Peyer's patch (tissue), 4 donors: ENCODE data around the gene ANKHD1.

Experiments used
- POLR2A ChIP-seq, 2 donors: fragments of 450-650 bp; IDR thresholded peaks; one replicate each; pipeline ENCODE4 v1.5.1; 2017; ENCODE audit warnings: antibody characterized with exemption in 2 of 2, mild to moderate bottlenecking in 2 of 2, moderate library complexity in 2 of 2
- TF ChIP-seq, protein P1 (sequence below), 6 experiments: fragments of 450-650 bp in 4 of 6; fragments of 200-600 bp in 2 of 6; sonication (generic) in 1 of 6; IDR thresholded peaks; one replicate each; pipeline ENCODE4 v1.5.1; 2017 to 2019; ENCODE audit warnings: antibody characterized with exemption in 6 of 6, mild to moderate bottlenecking in 3 of 6, moderate library complexity in 1 of 6

DNA sequence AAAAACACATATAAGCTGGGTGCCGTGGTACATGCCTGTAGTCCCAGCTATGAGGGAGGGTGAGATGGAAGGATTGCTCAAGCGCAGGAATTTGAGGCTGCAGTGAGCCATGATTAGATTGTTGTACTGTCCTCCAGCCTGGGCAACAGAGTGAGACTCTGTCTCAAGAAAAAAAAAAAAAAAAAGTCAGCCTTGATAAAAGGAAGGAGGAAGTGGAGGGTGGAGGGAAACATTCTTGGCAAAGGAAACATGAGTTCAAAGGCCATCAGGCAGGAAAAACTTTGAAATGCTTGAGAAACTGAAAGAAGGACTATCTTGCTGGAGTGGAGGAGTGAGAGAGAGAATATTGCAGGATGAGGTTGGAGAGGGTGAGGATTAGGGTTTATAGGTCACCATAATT is 18.3 kb upstream of the ANKHD1 start:
- TF ChIP-seq, protein P1, sequence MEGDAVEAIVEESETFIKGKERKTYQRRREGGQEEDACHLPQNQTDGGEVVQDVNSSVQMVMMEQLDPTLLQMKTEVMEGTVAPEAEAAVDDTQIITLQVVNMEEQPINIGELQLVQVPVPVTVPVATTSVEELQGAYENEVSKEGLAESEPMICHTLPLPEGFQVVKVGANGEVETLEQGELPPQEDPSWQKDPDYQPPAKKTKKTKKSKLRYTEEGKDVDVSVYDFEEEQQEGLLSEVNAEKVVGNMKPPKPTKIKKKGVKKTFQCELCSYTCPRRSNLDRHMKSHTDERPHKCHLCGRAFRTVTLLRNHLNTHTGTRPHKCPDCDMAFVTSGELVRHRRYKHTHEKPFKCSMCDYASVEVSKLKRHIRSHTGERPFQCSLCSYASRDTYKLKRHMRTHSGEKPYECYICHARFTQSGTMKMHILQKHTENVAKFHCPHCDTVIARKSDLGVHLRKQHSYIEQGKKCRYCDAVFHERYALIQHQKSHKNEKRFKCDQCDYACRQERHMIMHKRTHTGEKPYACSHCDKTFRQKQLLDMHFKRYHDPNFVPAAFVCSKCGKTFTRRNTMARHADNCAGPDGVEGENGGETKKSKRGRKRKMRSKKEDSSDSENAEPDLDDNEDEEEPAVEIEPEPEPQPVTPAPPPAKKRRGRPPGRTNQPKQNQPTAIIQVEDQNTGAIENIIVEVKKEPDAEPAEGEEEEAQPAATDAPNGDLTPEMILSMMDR (IDR thresholded peaks at IDR 0.05), result no peak
- TF ChIP-seq POLR2A (IDR thresholded peaks at IDR 0.05), result no peak
